ENCODE data around the gene FEV. TPM values are rescaled to one million over a fixed set of nuclear protein-coding genes. Genes with fewer than 3 reads are reported as not detected.

The FEV gene
- total and polyA plus RNA-seq, 3 experiments from 2014 or later: not detected

GRCh38 chr2:218982586-218983262 is 2.3 kb downstream of the FEV start:
- no peak overlapping the region for H3K4me3 ChIP-seq (ENCODE audit: low read length)
- peaks cover 35% of the 10 kb centered on the region for H3K4me1 ChIP-seq (ENCODE audit: insufficient read depth, low read length)
- CTCF ChIA-PET: interaction anchor here (1.0 to 3.0 kb wide), 7 partner anchors 12 to 548 kb away, joined by 3 to 28 read pairs (median 3); no protein-coding TSS in a partner anchor
- peaks cover 16 to 53% (median 26%) of the 10 kb centered on the region in 3 donors for H3K4me1 Mint-ChIP-seq
- H3K36me3 Mint-ChIP-seq: no peaks in the 10 kb centered on the region
- no peaks in the 10 kb centered on the region for H3K9me3 Mint-ChIP-seq
- H3K27ac Mint-ChIP-seq: peak overlapping the region in 1 of 8 donors; percentile 53
- H3K36me3 ChIP-seq (ENCODE audit: insufficient read depth, low read length): no peaks in the 10 kb centered on the region
- H3K9me3 ChIP-seq (ENCODE audit: low read length): no peaks in the 10 kb centered on the region
- H3K27me3 Mint-ChIP-seq: peaks cover 53 to 75% of the 10 kb centered on the region in 2 donors
- peaks cover 54% of the 10 kb centered on the region for H3K27me3 ChIP-seq (ENCODE audit: insufficient read depth, low read length, poor library complexity, severe bottlenecking)
- no peak for DNase-seq
- POLR2A ChIA-PET: no interaction called here
- H3K4me3 Mint-ChIP-seq: peak overlapping the region; percentile 37 to 78 (median 62)
- H3K27ac ChIP-seq (ENCODE audit: low read depth, low read length): no peak overlapping the region

- peak in 1 of 5 donors; percentile 29 for DNase-seq
Observed at GRCh38 chr2:218981881-218982585, 3.0 kb downstream of the FEV start.

GRCh38 chr2:218981390-218981880 is 3.5 kb downstream of the FEV start:
- Histone ChIP-seq H3K36me3 (ENCODE audit: insufficient read depth, low read length) (no peaks in the 10 kb centered on the region), H3K27ac (ENCODE audit: low read depth, low read length) (no peak overlapping the region), H3K4me3 (ENCODE audit: low read length) (peak overlapping the region; percentile 34), H3K9me3 (ENCODE audit: low read length) (no peaks in the 10 kb centered on the region), H3K4me1 (ENCODE audit: insufficient read depth, low read length) (peaks cover 35% of the 10 kb centered on the region), H3K27me3 (ENCODE audit: insufficient read depth, low read length, poor library complexity, severe bottlenecking) (peaks cover 42% of the 10 kb centered on the region)
- peaks cover 16 to 53% (median 26%) of the 10 kb centered on the region in 3 donors for H3K4me1 Mint-ChIP-seq
- H3K9me3 Mint-ChIP-seq: no peaks in the 10 kb centered on the region
- no peak for DNase-seq
- peaks cover 49 to 75% of the 10 kb centered on the region in 2 donors for H3K27me3 Mint-ChIP-seq
- H3K36me3 Mint-ChIP-seq: no peaks in the 10 kb centered on the region
- H3K27ac Mint-ChIP-seq: peak overlapping the region in 3 of 8 donors; percentile 61 to 93 (median 61)
- H3K4me3 Mint-ChIP-seq: peak overlapping the region; percentile 76 to 91 (median 84)
- ChIA-PET POLR2A (no interaction called here), CTCF (interaction anchor here (0.8 to 3.0 kb wide), 8 partner anchors 14 to 550 kb away, joined by 3 to 28 read pairs (median 8); partner anchors contain the start of gene CDK5R2)

More at GRCh38 chr2:218981881-218982585, 3.0 kb downstream of the FEV start:
- Mint-ChIP-seq H3K4me1 (peaks cover 16 to 53% (median 26%) of the 10 kb centered on the region in 3 donors), H3K27ac (peak overlapping the region in 1 of 8 donors; percentile 53), H3K36me3 (no peaks in the 10 kb centered on the region), H3K9me3 (no peaks in the 10 kb centered on the region), H3K4me3 (peak overlapping the region; percentile 37 to 78 (median 62)), H3K27me3 (peaks cover 49 to 75% of the 10 kb centered on the region in 2 donors)
- Histone ChIP-seq H3K27me3 (ENCODE audit: insufficient read depth, low read length, poor library complexity, severe bottlenecking) (peaks cover 48% of the 10 kb centered on the region), H3K4me1 (ENCODE audit: insufficient read depth, low read length) (peaks cover 35% of the 10 kb centered on the region), H3K4me3 (ENCODE audit: low read length) (no peak overlapping the region), H3K36me3 (ENCODE audit: insufficient read depth, low read length) (no peaks in the 10 kb centered on the region), H3K27ac (ENCODE audit: low read depth, low read length) (no peak overlapping the region), H3K9me3 (ENCODE audit: low read length) (no peaks in the 10 kb centered on the region)
- ChIA-PET POLR2A (no interaction called here), CTCF (interaction anchor here (0.8 to 3.0 kb wide), 7 partner anchors 13 to 549 kb away, joined by 3 to 28 read pairs (median 3); no protein-coding TSS in a partner anchor)

GRCh38 chr2:218980735-218981389 is 4.1 kb downstream of the FEV start:
- Histone ChIP-seq H3K9me3 (ENCODE audit: low read length) (no peaks in the 10 kb centered on the region), H3K36me3 (ENCODE audit: insufficient read depth, low read length) (no peaks in the 10 kb centered on the region), H3K4me1 (ENCODE audit: insufficient read depth, low read length) (peaks cover 35% of the 10 kb centered on the region), H3K27ac (ENCODE audit: low read depth, low read length) (no peak overlapping the region), H3K4me3 (ENCODE audit: low read length) (peak overlapping the region; percentile 34), H3K27me3 (ENCODE audit: insufficient read depth, low read length, poor library complexity, severe bottlenecking) (peaks cover 41% of the 10 kb centered on the region)
- H3K4me1 Mint-ChIP-seq: peaks cover 16 to 49% (median 26%) of the 10 kb centered on the region in 3 donors
- DNase-seq: no peak
- H3K36me3 Mint-ChIP-seq: no peaks in the 10 kb centered on the region
- peak overlapping the region; percentile 76 to 91 (median 84) for H3K4me3 Mint-ChIP-seq
- H3K27ac Mint-ChIP-seq: peak overlapping the region in 4 of 8 donors; percentile 61 to 93 (median 70)
- peaks cover 46 to 75% of the 10 kb centered on the region in 2 donors for H3K27me3 Mint-ChIP-seq
- no peaks in the 10 kb centered on the region for H3K9me3 Mint-ChIP-seq
- ChIA-PET CTCF (interaction anchor here (0.5 to 3.0 kb wide), 34 partner anchors 7 to 340 kb away, joined by 3 to 28 read pairs (median 5); partner anchors contain the start of genes CDK5R2, CFAP65 and CRYBA2), POLR2A (no interaction called here)

GRCh38 chr2:218979846-218980734 is 4.9 kb downstream of the FEV start:
- Mint-ChIP-seq H3K4me1 (peaks cover 16 to 43% (median 23%) of the 10 kb centered on the region in 3 donors), H3K9me3 (no peaks in the 10 kb centered on the region), H3K4me3 (peak overlapping the region; percentile 68 to 90 (median 78)), H3K27me3 (peaks cover 48 to 77% of the 10 kb centered on the region in 2 donors), H3K36me3 (no peaks in the 10 kb centered on the region), H3K27ac (no peak overlapping the region)
- Histone ChIP-seq H3K27ac (ENCODE audit: low read depth, low read length) (no peak overlapping the region), H3K9me3 (ENCODE audit: low read length) (no peaks in the 10 kb centered on the region), H3K4me1 (ENCODE audit: insufficient read depth, low read length) (peaks cover 35% of the 10 kb centered on the region), H3K4me3 (ENCODE audit: low read length) (peak overlapping the region; percentile 32), H3K27me3 (ENCODE audit: insufficient read depth, low read length, poor library complexity, severe bottlenecking) (peaks cover 46% of the 10 kb centered on the region), H3K36me3 (ENCODE audit: insufficient read depth, low read length) (no peaks in the 10 kb centered on the region)
- POLR2A ChIA-PET: interaction anchor here (1.0 kb wide), 1 partner anchor 87 kb away, joined by 3 read pairs; no protein-coding TSS in a partner anchor
- DNase-seq: peak; percentile 71 to 86 (median 73)
- CTCF ChIA-PET: interaction anchor here (0.5 to 3.0 kb wide), 35 partner anchors 8 to 339 kb away, joined by 3 to 28 read pairs (median 5); partner anchors contain the start of genes CDK5R2, CFAP65 and CRYBA2

- CTCF ChIA-PET: interaction anchor here (1.0 to 1.2 kb wide), 2 partner anchors 54 to 99 kb away, joined by 3 read pairs; no protein-coding TSS in a partner anchor
- no peaks in the 10 kb centered on the region for H3K9me3 Mint-ChIP-seq
- H3K4me1 Mint-ChIP-seq: peaks cover 0 to 7% (median 7%) of the 10 kb centered on the region in 3 donors
- H3K27ac Mint-ChIP-seq: no peak overlapping the region
- H3K4me1 ChIP-seq (ENCODE audit: insufficient read depth, low read length): peaks cover 5% of the 10 kb centered on the region
- no peaks in the 10 kb centered on the region for H3K9me3 ChIP-seq (ENCODE audit: low read length)
- H3K36me3 Mint-ChIP-seq: no peaks in the 10 kb centered on the region
- no peak overlapping the region for H3K27ac ChIP-seq (ENCODE audit: low read depth, low read length)
- POLR2A ChIA-PET: interaction anchor here (0.7 kb wide), 1 partner anchor 294 kb away, joined by 4 read pairs; no protein-coding TSS in a partner anchor
- no peak overlapping the region for H3K4me3 ChIP-seq (ENCODE audit: low read length)
- no peak overlapping the region for H3K4me3 Mint-ChIP-seq
- peaks cover 13% of the 10 kb centered on the region for H3K27me3 ChIP-seq (ENCODE audit: insufficient read depth, low read length, poor library complexity, severe bottlenecking)
- DNase-seq: no peak
- H3K27me3 Mint-ChIP-seq: peaks cover 43 to 77% of the 10 kb centered on the region in 2 donors
- no peaks in the 10 kb centered on the region for H3K36me3 ChIP-seq (ENCODE audit: insufficient read depth, low read length)
Observed at GRCh38 chr2:218975060-218975777, 9.8 kb downstream of the FEV start.
